ENCODE data around the gene ZC3H12D.

The ZC3H12D gene

DNA sequence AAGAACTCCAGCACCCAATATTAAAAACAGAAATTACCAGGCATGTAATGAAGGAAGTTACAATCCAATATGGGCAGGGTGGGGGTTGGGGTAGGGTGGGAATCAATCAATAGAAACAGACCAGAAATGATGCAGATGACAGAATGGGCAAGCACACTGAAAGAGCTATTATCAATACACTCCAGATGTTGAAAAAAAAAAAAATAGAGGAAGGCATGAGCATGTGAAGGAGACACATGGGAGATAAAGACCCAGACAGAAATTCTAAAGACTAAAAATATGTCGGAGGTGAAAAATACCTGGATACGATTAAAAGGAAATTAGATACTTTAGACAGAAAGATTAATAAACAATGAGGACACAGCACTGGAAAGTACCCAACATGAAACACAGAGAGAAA lies 19.1 kb upstream of the ZC3H12D start:
- no peak for ATAC-seq (ENCODE audit: insufficient read depth, low read depth)
- no peak overlapping the region for H3K4me3 ChIP-seq (ENCODE audit: low read depth in 1 of 2, low read length in 2 of 2)

DNA sequence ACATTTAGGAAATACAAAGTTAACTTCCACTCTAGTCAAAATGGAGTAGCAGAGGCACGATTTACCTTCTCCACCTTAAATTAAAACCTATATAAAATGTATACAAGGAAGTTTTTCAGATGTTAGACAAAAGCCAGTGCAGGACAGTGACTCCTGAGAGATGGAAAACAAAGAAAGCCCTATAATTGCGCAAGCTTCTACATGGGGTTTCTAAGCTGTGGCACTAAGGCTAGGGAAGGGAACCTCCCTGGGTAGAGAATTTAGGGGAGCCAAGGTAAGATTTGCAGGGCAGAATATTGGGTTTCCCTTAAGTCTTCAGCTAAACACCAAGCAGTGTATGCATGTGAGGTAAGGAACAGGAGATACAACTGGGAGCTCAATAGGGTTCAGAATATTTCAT lies 18.5 kb upstream of the ZC3H12D start:
- ATAC-seq (ENCODE audit: insufficient read depth, low read depth): no peak
- H3K4me3 ChIP-seq (ENCODE audit: low read depth in 1 of 2, low read length in 2 of 2): no peak overlapping the region
- no peak overlapping the region for H3K9ac ChIP-seq (ENCODE audit: low read depth, low read length)
- H3K36me3 ChIP-seq (ENCODE audit: insufficient read depth, low read length): peaks cover 13% of the 10 kb centered on the region
- TF ChIP-seq, protein P1, sequence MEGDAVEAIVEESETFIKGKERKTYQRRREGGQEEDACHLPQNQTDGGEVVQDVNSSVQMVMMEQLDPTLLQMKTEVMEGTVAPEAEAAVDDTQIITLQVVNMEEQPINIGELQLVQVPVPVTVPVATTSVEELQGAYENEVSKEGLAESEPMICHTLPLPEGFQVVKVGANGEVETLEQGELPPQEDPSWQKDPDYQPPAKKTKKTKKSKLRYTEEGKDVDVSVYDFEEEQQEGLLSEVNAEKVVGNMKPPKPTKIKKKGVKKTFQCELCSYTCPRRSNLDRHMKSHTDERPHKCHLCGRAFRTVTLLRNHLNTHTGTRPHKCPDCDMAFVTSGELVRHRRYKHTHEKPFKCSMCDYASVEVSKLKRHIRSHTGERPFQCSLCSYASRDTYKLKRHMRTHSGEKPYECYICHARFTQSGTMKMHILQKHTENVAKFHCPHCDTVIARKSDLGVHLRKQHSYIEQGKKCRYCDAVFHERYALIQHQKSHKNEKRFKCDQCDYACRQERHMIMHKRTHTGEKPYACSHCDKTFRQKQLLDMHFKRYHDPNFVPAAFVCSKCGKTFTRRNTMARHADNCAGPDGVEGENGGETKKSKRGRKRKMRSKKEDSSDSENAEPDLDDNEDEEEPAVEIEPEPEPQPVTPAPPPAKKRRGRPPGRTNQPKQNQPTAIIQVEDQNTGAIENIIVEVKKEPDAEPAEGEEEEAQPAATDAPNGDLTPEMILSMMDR (IDR thresholded peaks at IDR 0.05; ENCODE audit: borderline replicate concordance, extremely low read depth, low read length, poor library complexity, severe bottlenecking): no peak
- TF ChIP-seq EZH2 (IDR thresholded peaks at IDR 0.05; ENCODE audit: borderline replicate concordance, low read depth, low read length, severe bottlenecking): no peak
- no peak overlapping the region for H3K27ac ChIP-seq (ENCODE audit: low read length)
- H3K4me2 ChIP-seq (ENCODE audit: insufficient read depth, low read length): no peak overlapping the region
- H4K20me1 ChIP-seq (ENCODE audit: insufficient read depth, low read length): no peaks in the 10 kb centered on the region
- H3K79me2 ChIP-seq (ENCODE audit: insufficient read depth, low read length): no peaks in the 10 kb centered on the region
- no peak overlapping the region for H2AFZ ChIP-seq (ENCODE audit: low read depth, low read length)
- H3K4me1 ChIP-seq (ENCODE audit: insufficient read depth, low read length): no peaks in the 10 kb centered on the region
- no peaks in the 10 kb centered on the region for H3K27me3 ChIP-seq (ENCODE audit: insufficient read depth, low read length, poor library complexity)
- H3K9me3 ChIP-seq (ENCODE audit: insufficient read depth, low read length, severe bottlenecking): no peaks in the 10 kb centered on the region
- no peak for DNase-seq

More for the DNA sequence above, 19.1 kb upstream of the ZC3H12D start:
- Histone ChIP-seq H4K20me1 (ENCODE audit: insufficient read depth, low read length) (no peaks in the 10 kb centered on the region), H3K4me2 (ENCODE audit: insufficient read depth, low read length) (no peak overlapping the region), H3K9ac (ENCODE audit: low read depth, low read length) (no peak overlapping the region), H3K79me2 (ENCODE audit: insufficient read depth, low read length) (no peaks in the 10 kb centered on the region), H3K4me1 (ENCODE audit: insufficient read depth, low read length) (no peaks in the 10 kb centered on the region), H2AFZ (ENCODE audit: low read depth, low read length) (no peak overlapping the region), H3K27ac (ENCODE audit: low read length) (no peak overlapping the region), H3K9me3 (ENCODE audit: insufficient read depth, low read length, severe bottlenecking) (no peaks in the 10 kb centered on the region), H3K27me3 (ENCODE audit: insufficient read depth, low read length, poor library complexity) (no peaks in the 10 kb centered on the region), H3K36me3 (ENCODE audit: insufficient read depth, low read length) (peaks cover 13% of the 10 kb centered on the region)
- no peak for TF ChIP-seq EZH2 (IDR thresholded peaks at IDR 0.05; ENCODE audit: borderline replicate concordance, low read depth, low read length, severe bottlenecking)
- TF ChIP-seq, protein P1 (IDR thresholded peaks at IDR 0.05; ENCODE audit: borderline replicate concordance, extremely low read depth, low read length, poor library complexity, severe bottlenecking): no peak
- no peak for DNase-seq

GRCh38 chr6:149501768-149502167 lies 17.0 kb upstream of the ZC3H12D start:
- Histone ChIP-seq H3K4me1 (ENCODE audit: insufficient read depth, low read length) (no peaks in the 10 kb centered on the region), H3K79me2 (ENCODE audit: insufficient read depth, low read length) (no peaks in the 10 kb centered on the region), H3K27me3 (ENCODE audit: insufficient read depth, low read length, poor library complexity) (no peaks in the 10 kb centered on the region), H3K9ac (ENCODE audit: low read depth, low read length) (no peak overlapping the region), H3K9me3 (ENCODE audit: insufficient read depth, low read length, severe bottlenecking) (no peaks in the 10 kb centered on the region), H3K4me3 (ENCODE audit: low read depth in 1 of 2, low read length in 2 of 2) (no peak overlapping the region), H3K36me3 (ENCODE audit: insufficient read depth, low read length) (peaks cover 7% of the 10 kb centered on the region; the same call in 1 of the 2 replicates), H3K4me2 (ENCODE audit: insufficient read depth, low read length) (no peak overlapping the region), H4K20me1 (ENCODE audit: insufficient read depth, low read length) (no peaks in the 10 kb centered on the region), H3K27ac (ENCODE audit: low read length) (no peak overlapping the region), H2AFZ (ENCODE audit: low read depth, low read length) (no peak overlapping the region)
- DNase-seq: no peak
- ATAC-seq (ENCODE audit: insufficient read depth, low read depth): no peak
- no peak for TF ChIP-seq EZH2 (IDR thresholded peaks at IDR 0.05; ENCODE audit: borderline replicate concordance, low read depth, low read length, severe bottlenecking)
- TF ChIP-seq, protein P1 (IDR thresholded peaks at IDR 0.05; ENCODE audit: borderline replicate concordance, extremely low read depth, low read length, poor library complexity, severe bottlenecking): no peak

DNA sequence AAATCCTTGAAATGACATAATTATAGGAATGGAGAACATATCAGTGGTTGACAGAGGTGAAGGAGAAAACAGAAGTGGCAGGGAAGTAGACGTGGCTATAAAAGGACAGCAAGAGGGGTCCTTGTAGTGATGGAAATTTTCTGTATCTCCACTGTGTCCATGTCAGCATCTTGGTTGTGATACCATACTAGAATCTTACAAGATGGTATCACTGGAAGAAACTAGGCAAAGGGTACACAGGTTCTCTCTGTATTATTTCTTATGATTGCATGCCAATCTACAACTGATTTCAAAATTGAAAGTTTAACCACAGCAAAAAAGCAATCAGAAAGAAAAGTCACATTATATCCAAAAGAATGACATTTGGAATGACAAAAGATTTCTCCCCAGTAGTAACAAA lies 16.4 kb upstream of the ZC3H12D start:
- no peak overlapping the region for H3K4me2 ChIP-seq (ENCODE audit: insufficient read depth, low read length)
- H3K27me3 ChIP-seq (ENCODE audit: insufficient read depth, low read length, poor library complexity): no peaks in the 10 kb centered on the region
- DNase-seq (no peak), ATAC-seq (ENCODE audit: insufficient read depth, low read depth) (no peak)
- H3K9ac ChIP-seq (ENCODE audit: low read depth, low read length): no peak overlapping the region
- TF ChIP-seq, protein P1 (IDR thresholded peaks at IDR 0.05; ENCODE audit: borderline replicate concordance, extremely low read depth, low read length, poor library complexity, severe bottlenecking): no peak
- TF ChIP-seq EZH2 (IDR thresholded peaks at IDR 0.05; ENCODE audit: borderline replicate concordance, low read depth, low read length, severe bottlenecking): no peak
- no peaks in the 10 kb centered on the region for H3K79me2 ChIP-seq (ENCODE audit: insufficient read depth, low read length)
- H3K4me3 ChIP-seq (ENCODE audit: low read depth in 1 of 2, low read length in 2 of 2): no peak overlapping the region
- H3K36me3 ChIP-seq (ENCODE audit: insufficient read depth, low read length): peaks cover 7% of the 10 kb centered on the region; the same call in 1 of the 2 replicates
- no peak overlapping the region for H2AFZ ChIP-seq (ENCODE audit: low read depth, low read length)
- H3K27ac ChIP-seq (ENCODE audit: low read length): no peak overlapping the region
- H3K9me3 ChIP-seq (ENCODE audit: insufficient read depth, low read length, severe bottlenecking): no peaks in the 10 kb centered on the region
- no peaks in the 10 kb centered on the region for H4K20me1 ChIP-seq (ENCODE audit: insufficient read depth, low read length)
- no peaks in the 10 kb centered on the region for H3K4me1 ChIP-seq (ENCODE audit: insufficient read depth, low read length)
